ENCODE measurements around the gene CCDC12.

GRCh38 chr3:46909535-46910161 is 66.9 kb downstream of the CCDC12 start:
- TF ChIP-seq CTCF (IDR thresholded peaks at IDR 0.05), result peak in 3 of 4 experiments; percentile 85 to 92 (median 85)
- TF ChIP-seq POLR2A (IDR thresholded peaks at IDR 0.05), result no peak
- peak; percentile 21 for TF ChIP-seq POLR2AphosphoS5 (IDR thresholded peaks at IDR 0.05)

Measured in gastroesophageal sphincter (tissue), 3 donors.